ENCODE measurements around the gene KRTAP13-3.

The KRTAP13-3 gene, protein sequence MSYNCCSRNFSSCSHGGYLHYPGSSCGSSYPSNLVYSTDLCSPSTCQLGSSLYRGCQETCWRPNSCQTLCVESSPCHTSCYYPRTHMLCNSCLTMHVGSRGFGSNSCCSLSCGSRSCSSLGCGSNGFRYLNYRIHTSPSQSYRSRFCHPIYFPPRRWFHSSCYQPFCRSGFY

DNA sequence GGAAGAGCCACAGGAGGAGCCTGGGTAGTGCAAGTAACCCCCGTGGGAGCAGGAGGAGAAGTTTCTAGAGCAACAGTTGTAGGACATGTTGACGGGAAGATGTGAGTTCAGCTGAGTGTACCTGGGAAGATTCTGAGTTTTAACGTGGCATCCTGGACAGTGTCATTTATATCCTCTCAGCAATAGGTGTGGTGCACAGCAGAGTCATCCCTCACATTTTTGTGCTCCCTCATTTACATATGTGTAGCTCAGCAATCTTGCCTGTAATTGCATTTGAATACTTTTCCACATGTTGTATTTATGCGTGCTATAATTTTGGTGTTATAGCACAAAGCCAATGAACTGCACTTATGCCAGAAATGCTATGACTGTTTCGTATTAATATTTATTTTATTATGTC, at the start of gene KRTAP13-3:
Gene KRTAP13-3 (minus strand): TSS at position 101 of the 400 bp plus-strand sequence. CDS start 14 bp downstream, at position 87.
- no peak for DNase-seq

DNA sequence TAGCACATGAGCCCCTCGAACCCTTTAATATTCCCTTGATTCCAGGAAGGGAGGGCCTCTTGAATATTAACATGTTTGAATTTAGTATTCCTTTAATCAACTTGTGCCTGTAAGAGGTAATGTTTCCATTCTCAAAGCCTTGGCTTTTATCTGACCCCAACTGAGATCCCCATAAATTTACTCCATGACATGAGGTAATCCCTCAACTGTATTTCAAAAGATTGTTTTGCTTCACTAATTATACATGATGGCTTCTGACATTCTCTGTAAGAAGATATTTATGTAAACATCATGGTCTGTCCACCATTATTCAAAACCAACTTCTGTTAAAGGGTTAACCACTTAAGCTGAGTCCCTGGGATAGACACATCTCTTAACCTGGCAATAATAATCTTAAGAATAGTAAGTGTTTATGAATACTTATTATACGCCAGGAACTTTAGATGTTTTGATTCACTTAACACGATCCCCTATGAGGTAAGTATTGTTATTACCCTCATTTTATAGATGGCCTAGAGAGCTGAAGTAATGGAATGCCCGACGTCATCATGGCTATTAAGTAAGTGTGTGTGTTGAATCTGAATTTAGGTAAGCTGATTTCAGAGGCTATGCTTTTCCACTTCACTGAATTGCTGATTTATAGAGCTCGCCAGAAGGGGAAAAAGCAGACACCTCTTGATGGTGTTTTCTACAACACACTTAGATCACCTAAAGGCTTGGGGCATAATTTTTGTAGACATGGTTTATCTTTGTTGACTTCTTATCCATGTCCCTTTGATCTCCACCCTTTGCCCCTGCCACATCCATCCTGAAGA, 43.4 kb upstream of the KRTAP13-3 start:
- DNase-seq: no peak

DNA sequence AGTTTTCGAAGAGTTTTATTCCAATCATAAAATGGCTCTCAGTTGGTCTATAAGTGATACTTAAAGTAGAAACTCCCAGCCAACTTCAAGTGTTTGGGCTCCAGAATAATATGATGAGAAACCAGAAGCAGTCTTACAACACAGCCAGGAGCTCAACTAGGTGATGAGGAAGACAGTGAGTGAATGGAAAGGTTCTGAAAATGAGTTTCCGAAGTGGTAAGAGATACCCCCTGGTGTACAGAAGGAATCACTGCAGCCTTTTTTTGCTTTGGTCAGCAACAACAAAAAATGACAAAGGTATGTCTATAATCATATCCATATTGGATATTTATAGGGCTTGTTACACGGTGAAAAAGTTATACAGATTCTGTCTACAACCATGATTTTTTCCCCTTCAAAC, 38.0 kb upstream of the KRTAP13-3 start:
- no peak for DNase-seq

DNA sequence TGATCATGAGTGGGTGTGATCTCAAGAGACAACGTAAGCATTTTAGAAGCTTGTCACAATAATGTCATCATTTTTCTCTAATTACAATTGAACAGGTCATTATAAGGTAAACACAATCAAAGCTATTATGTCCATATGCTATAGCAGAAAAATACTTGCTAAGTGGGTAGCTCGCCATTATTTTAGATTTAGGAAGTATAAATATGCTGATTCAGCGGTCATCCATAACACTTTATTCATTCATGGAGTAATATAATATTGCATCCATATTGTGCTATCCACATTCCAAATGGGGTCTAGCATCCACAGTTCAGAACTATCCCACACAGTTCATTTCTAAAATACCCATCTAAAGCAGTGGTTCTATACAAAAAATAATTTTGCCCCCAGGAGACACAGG, 22.8 kb upstream of the KRTAP13-3 start:
- DNase-seq: no peak

DNA sequence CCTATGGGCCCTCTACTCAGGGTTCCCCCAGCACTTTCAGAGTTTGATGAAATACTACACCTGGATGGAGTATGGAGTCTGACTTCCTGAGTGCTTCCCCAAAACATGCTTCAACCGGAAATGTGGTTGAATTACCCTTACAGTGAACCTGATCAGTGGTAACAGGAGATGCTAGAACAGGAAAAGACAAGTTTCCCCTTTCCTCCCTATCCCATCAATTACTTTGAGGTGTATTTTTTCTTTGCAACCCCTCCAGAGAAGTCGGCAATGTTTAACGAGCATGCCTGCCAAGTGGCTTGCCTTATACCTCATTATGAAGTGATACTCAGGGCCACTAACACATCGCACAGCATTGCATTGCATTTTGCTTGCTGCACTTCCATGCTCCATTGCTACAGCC, 21.3 kb upstream of the KRTAP13-3 start:
- no peak for DNase-seq

DNA sequence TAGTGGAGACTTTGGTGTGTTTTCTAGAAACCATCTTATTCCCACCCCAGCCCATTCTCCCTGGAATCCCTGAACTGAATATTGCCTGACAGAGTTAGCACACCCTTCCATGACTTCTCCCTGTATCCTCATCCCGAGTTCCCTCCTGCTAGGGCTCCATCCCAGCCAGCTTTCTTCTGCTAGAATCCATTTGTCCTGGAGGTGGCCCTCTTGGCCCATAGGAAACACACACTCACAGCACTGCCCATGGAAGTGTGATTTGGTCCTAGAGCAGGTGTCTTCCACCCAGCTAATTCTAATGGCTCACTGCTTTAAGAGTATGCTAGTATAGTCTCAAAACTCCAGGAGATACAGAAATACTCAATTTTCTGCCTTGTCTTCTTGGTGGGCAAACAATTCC, 18.5 kb upstream of the KRTAP13-3 start:
- no peak for DNase-seq

DNA sequence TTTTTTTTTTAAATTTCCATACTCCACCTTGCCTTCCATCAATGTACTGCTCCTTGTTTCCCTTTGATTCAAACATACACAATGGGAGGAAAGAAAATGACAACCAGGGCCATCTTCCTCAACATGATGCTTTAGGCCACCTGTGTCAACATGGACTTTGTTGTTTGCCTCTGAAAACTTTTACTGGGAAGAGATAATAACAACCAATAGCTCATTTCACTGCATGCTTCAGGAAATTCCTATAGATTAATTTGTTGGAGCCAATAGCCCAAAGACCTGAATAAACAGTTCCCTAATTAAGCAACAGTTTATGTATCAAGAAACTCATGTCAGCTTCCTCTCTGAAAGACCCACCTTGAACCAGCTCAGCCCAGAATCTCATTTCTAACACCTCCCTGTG, 17.5 kb upstream of the KRTAP13-3 start:
- DNase-seq: no peak

DNA sequence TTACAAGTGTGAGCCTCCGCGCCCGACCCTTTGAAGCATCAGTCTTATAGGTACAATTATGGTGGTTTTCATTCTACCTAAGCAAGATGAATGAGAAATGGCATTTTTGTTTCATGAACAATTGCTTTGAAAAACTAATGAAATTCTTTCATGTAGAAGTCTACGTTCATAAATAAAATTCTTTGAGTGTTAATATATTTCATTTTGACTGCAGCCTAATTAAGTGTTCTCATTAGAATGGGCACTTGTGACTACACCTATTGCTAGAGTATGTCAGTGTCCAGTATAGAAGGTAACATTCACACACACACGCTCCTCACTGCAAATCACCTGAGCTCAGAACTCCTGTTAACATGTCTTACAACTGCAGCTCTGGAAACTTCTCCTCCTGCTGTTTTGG, 14.2 kb upstream of the KRTAP13-3 start, which contains the start of gene KRTAP15-1:
Gene KRTAP15-1 (plus strand): TSS at position 301 of the 400 bp plus-strand sequence. CDS start 53 bp downstream, at position 354.
- DNase-seq: no peak

DNA sequence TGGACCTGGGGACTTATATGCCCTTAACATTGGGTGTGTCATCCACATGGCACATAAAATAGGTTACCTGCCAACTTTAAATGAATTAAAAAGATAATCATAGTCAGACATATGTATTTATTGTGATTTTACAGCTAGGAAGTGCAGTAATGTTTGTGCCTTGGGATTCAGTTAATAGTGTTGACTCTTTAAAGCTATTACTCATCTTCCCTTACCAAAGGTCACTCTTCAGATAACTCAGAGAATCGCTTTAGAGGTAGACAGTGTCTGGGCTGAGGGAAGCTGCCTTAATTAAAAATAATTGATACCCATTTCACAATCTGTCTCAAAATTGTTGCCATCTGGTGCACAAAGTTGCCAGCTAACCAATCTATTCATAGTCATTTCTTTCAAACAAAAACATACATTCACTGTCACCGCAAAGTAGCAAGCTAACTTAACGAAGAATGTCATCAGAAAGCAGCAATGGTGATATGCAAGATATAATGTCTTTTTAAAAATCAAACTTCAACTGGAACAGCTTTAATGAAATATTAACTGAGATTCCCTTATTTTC, 11.4 kb upstream of the KRTAP13-3 start:
- DNase-seq: no peak

DNA sequence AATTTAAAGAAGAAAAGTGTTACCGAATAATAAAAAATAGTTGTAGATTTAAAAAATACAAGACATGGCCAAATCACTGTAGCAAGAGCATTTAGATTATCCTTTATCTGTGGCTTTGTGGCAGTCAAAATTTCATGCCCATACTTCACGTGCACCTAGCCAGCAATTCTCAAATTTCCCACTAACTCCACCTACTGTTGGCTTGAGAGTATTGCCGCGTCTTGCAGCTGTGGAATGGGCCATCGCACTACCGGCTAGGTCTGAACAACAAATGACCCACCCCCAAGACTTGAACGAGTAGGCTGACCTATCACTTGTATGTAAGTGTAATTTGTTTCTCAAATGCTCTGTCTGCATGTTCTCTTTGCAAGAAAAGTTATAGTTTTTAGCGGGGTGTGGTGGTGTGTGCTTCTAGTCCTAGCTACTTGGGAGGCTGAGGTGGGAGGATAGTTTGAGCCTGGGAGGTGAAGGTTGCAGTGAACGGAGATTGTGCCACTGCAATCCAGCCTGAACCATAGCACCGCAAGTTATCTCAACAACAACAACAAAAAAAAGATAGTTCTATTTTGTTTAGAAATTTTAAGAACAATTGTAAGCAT, 8.4 kb upstream of the KRTAP13-3 start:
- DNase-seq: no peak

DNA sequence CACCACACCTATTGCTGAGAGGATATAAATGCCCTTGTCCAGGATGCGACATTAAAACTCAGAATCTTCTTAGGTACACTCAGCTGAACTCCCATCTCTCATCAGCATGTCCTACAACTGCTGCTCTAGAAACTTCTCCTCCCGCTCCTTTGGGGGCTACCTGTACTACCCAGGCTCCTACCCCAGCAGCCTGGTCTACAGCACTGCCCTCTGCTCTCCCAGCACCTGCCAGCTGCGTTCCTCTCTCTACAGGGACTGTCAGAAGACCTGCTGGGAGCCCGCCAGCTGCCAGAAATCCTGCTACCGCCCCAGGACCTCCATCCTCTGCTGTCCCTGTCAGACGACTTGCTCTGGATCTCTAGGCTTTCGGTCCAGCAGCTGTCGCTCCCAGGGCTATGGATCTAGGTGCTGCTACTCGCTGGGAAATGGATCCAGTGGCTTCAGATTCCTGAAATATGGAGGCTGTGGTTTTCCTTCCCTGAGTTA, 4.5 kb upstream of the KRTAP13-3 start, which contains the start of gene KRTAP13-4:
Gene KRTAP13-4 (plus strand): TSS at position 51 of the 486 bp plus-strand sequence. CDS start 56 bp downstream, at position 107.
- no peak for DNase-seq

DNA sequence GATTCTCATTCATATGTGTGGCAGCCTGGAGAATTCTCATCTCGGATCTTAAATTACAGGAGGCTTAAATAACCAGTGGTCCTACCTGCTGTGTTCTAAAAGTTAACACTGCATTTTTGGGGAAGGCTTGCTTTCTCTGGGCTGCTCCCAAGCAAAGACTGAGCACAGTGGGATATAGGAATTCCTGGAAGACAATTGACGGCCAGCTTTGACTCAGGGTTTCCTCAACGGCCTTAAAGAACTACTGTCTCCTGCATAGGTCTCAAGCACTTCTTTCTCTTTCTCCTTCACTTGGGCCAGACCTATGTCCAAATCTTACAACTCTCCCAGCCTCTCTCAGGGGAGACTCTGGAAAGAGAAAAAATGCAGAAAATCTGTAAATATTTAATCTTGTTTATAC, 1.0 kb upstream of the KRTAP13-3 start:
- DNase-seq: no peak

DNA sequence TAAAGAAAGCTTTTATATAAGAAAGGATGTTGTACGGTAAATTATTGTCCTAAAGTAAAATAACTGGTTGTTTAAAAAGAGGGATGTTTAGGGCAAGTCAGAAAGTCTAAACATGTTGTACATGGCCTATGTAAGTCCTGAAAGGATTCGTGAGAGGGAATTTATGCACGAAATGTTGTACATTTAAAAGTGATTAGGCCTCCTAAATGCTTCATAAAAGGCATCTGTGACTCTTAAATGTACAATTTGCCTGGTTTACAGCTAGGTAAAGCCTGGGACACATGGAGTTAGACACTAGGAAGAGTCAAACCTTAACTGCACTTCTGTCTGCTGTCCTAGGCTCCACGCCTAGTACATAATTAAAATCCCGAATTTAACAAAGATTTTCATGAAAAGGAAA, 9.7 kb downstream of the KRTAP13-3 start:
- DNase-seq: no peak

DNA sequence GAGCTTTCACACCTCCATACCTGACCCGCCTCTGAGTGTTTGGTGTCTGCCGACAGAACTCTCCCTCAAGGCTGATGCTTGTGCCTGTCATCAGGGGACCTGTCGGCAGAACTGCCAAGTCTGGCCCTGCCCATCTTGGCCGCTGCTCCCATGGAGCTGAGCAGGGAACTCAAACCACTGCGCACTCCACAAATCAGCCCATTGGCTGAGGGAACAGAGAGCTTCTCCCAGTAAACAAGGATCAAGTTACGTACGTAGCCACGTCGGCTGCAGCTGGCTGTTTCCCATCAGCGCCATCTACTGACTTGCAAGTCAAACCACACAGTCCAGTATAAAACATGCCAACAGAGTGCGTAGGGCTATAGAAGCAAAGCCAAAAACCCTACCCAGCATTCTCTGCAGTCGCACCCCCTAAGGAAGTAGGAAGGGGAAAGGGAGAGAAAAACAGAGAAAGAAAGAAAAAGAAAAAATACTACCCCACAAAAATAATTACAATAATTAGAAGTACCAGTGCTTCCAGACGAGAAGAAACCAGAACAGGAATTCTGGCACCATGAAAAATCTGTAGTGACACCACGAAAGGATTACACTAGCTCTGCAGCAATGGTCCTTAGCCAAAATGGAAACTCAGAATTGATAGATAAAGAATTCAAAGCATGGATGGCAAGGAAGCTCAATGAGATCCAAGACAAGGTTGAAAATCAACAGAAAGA, 16.8 kb downstream of the KRTAP13-3 start:
- no peak for DNase-seq

DNA sequence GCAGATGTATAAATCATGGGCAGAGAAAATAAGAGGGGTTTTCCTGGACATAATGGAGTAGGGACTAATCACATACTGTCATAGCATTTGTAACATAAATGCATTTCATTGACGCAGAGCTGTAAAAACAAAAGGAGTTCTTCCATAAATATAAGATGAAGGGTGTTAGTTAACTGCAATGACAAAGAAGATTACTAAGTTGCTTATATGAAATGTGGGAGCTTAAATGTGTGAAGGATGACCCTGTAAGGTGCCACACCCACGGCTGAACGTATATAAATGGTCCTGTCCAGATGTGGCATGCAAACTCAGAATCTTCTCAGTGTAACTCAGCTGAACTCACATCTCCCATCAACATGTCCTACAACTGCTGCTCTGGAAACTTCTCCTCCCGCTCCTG, 30.0 kb downstream of the KRTAP13-3 start, which contains the start of gene KRTAP13-1:
Gene KRTAP13-1 (plus strand): TSS at position 301 of the 400 bp plus-strand sequence. CDS start 56 bp downstream, at position 357.
- DNase-seq: no peak

DNA sequence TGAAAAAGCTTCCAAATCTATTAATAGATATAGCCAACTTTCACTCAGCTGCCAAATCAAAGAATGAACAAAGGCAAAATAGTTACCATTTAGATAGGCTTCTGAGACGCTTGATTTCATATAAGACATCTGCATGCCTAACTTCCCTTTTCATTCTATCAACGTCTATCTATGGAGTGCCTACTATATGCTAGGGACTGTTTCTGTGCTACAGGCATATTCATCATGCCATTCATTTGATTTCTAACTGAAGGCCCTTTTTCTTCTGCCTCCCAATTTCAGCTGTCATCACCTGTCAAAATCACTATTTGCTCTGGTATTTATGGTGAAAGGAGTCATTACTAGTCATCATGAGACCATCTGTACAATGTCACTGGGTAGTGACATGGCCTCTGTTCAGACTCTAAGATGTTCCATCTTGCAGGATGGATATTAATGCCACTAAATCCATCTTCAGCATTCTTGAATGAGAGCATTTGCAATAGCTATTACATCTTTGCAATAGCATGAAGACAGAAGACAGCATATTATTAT, 34.2 kb downstream of the KRTAP13-3 start:
- no peak for DNase-seq

DNA sequence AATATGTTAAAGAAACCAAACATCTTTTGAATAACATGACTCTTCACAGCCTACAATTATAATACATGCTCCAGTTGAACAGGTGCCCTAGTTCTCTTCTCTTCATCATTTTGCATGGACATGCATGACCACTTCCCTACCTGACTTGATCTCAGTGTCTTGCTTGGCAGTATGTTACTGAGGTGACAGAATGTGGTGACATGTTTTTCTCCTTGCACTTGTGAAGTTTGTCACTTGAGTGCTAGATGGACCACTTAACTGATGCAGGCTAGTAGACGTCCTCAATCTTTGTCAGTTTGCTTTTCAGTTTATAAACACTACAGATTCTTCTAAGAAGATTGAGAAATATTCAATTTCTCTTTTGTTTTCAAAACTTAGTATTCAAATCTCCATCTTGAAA, 43.5 kb downstream of the KRTAP13-3 start:
- DNase-seq: no peak

Data from SIG-M5 (cell line).